H4 (cell line): Measurements from ENCODE around the gene OR1F1. TPM values are rescaled to one million over a fixed set of nuclear protein-coding genes. Genes with fewer than 3 reads are reported as not detected.
"Not testable (repeated sequence)": the region's sequence is repeated elsewhere in the genome, so short reads cannot be mapped to it uniquely, and the experiment has no call there.

Experiments used
- DNase-seq: peaks from one replicate; pipeline ENCODE4 v3.0.0-alpha.2; 2015; ENCODE audit warnings: low spot score
- total RNA-seq: library from RNA; depleted of rRNA; stranded (reverse); fragments of >200 nt; shearing (Covaris generic); gene quantifications from 2 replicates; pipeline ENCODE4 v1.2.3, GENCODE V29; 2014; rRNA removed

OR1F1 gene
- total RNA-seq = 0.81 TPM in 1 of 2 replicates, not detected in the other

- peak; percentile 72 for DNase-seq
These were observed at the start of gene OR1F1 for GRCh38 chr16:3187798-3188674. Gene OR1F1 (plus strand): TSS chr16:3188204.

- DNase-seq = no peak
These were observed 49.7 kb upstream of the OR1F1 start for GRCh38 chr16:3138342-3138741.

GRCh38 chr16:3138823-3139426, 49.1 kb upstream of the OR1F1 start:
- no peak for DNase-seq

GRCh38 chr16:3139561-3139960, 48.4 kb upstream of the OR1F1 start:
- DNase-seq = not testable (repeated sequence)

GRCh38 chr16:3140603-3141427, 47.2 kb upstream of the OR1F1 start:
- no peak for DNase-seq

GRCh38 chr16:3141781-3142311, 46.2 kb upstream of the OR1F1 start:
- DNase-seq = no peak

GRCh38 chr16:3142327-3142726, 45.7 kb upstream of the OR1F1 start:
- no peak for DNase-seq

- no peak for DNase-seq
These were observed 45.2 kb upstream of the OR1F1 start for GRCh38 chr16:3142770-3143169.

GRCh38 chr16:3143189-3143588, 44.8 kb upstream of the OR1F1 start:
- no peak for DNase-seq

- DNase-seq = no peak
These were observed 44.2 kb upstream of the OR1F1 start for GRCh38 chr16:3143598-3144320.

GRCh38 chr16:3144321-3144983, 43.6 kb upstream of the OR1F1 start:
- DNase-seq = no peak

- DNase-seq = no peak
These were observed 42.9 kb upstream of the OR1F1 start for GRCh38 chr16:3145151-3145550.

- no peak for DNase-seq
These were observed 42.3 kb upstream of the OR1F1 start for GRCh38 chr16:3145660-3146059.

- DNase-seq = no peak
These were observed 40.8 kb upstream of the OR1F1 start for GRCh38 chr16:3147046-3147756.

- DNase-seq = no peak
These were observed 40.3 kb upstream of the OR1F1 start for GRCh38 chr16:3147757-3148104.

- no peak for DNase-seq
These were observed 39.5 kb upstream of the OR1F1 start for GRCh38 chr16:3148256-3149192.

- DNase-seq = no peak
These were observed 38.8 kb upstream of the OR1F1 start for GRCh38 chr16:3149193-3149530.

GRCh38 chr16:3149630-3150345, 38.2 kb upstream of the OR1F1 start:
- no peak for DNase-seq
